ENCODE data around the gene BCL3. TPM values are rescaled to one million over a fixed set of nuclear protein-coding genes. Genes with fewer than 3 reads are reported as not detected.

The BCL3 gene
- total RNA-seq, 4 donors from 2014 or later, result 13.2 to 37.7 (median 16.4) TPM

DNA sequence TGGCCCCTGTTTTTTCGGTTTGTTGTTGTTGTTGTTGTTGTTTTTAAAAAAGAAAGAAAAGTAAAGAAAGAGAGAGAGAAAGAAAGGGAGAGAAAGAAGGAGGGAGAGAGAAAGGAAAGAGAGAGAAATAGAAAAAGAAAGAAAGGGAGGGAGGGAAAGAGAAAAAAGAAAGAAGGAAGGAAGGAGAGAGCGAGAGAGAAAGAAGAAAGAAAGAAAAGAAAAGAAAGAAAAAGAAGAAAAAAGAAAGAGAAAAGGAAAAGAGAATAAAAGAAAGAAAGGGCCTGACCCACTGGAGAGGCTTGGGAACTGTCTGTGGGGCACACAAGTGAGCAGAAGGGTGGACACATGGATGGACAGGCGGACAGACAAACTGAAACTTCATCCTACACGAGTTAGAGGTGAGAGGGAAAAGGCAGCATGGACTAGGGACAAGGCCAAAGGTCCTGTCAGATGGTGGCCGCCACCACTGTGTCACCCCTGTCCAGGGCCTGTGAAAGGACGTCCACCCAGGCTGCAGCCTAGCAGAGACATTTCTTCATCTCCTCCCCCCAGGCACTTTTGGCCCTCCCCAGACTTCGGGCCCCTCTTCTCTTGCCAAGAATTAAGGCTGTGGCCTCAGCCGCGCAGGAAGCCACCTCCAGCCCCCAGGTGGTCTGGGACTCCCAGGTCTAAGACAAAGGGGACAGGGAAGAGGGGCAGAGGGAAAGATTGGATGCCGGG, 51.3 kb downstream of the BCL3 start:
- TF ChIP-seq, protein P1, sequence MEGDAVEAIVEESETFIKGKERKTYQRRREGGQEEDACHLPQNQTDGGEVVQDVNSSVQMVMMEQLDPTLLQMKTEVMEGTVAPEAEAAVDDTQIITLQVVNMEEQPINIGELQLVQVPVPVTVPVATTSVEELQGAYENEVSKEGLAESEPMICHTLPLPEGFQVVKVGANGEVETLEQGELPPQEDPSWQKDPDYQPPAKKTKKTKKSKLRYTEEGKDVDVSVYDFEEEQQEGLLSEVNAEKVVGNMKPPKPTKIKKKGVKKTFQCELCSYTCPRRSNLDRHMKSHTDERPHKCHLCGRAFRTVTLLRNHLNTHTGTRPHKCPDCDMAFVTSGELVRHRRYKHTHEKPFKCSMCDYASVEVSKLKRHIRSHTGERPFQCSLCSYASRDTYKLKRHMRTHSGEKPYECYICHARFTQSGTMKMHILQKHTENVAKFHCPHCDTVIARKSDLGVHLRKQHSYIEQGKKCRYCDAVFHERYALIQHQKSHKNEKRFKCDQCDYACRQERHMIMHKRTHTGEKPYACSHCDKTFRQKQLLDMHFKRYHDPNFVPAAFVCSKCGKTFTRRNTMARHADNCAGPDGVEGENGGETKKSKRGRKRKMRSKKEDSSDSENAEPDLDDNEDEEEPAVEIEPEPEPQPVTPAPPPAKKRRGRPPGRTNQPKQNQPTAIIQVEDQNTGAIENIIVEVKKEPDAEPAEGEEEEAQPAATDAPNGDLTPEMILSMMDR (IDR thresholded peaks at IDR 0.05), result no peak
- no peak for TF ChIP-seq POLR2A (IDR thresholded peaks at IDR 0.05)
- 50 to 70% methylated on average over 3 to 6 of the region's 10 CpGs for WGBS, 2 donors (ENCODE audit: low coverage in 1 of 2)
- Histone ChIP-seq H3K27me3 (no peaks in the 10 kb centered on the region), H3K4me1 (peaks cover 0 to 12% (median 2%) of the 10 kb centered on the region in 3 donors), H3K9me3 (no peaks in the 10 kb centered on the region), H3K36me3 (no peaks in the 10 kb centered on the region), H3K27ac (no peak overlapping the region), H3K4me3 (no peak overlapping the region)
- ATAC-seq, result no peak

DNA sequence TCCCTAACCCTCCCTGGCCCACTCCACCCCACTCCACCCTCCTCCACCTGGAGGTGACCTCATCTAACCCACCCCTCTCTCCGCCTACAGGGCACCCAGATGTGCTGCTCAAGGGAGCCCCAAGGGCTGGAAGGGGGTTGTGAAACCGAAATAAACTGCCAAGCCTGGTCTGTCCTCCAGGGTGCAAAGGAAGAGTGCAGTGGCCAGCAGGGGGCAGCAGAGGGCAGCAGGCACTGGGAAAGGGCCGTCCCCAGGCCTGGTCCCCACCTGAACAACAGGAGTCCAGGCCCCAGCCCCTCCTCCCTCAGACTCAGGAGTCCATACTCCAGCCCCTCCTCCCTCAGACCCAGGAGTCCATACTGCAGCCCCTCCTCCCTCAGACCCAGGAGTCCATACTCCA, 52.0 kb downstream of the BCL3 start:
- TF ChIP-seq, protein P1 (IDR thresholded peaks at IDR 0.05), result peak in 3 of 4 experiments; percentile 94 to 97 (median 97)
- TF ChIP-seq POLR2AphosphoS5 (IDR thresholded peaks at IDR 0.05) (no peak), EP300 (IDR thresholded peaks at IDR 0.05) (no peak), POLR2A (IDR thresholded peaks at IDR 0.05) (no peak)
- peak; percentile 95 for ATAC-seq
- Histone ChIP-seq H3K4me3 (no peak overlapping the region), H3K9me3 (no peaks in the 10 kb centered on the region), H3K27me3 (no peaks in the 10 kb centered on the region), H3K4me1 (peaks cover 0 to 12% (median 2%) of the 10 kb centered on the region in 3 donors), H3K36me3 (no peaks in the 10 kb centered on the region), H3K27ac (no peak overlapping the region)
- WGBS, 2 donors (ENCODE audit: low coverage in 1 of 2), result 0% methylated on average over 1 of the region's 3 CpGs; no CpG with 5 or more reads in 1 of the 2 donors

DNA sequence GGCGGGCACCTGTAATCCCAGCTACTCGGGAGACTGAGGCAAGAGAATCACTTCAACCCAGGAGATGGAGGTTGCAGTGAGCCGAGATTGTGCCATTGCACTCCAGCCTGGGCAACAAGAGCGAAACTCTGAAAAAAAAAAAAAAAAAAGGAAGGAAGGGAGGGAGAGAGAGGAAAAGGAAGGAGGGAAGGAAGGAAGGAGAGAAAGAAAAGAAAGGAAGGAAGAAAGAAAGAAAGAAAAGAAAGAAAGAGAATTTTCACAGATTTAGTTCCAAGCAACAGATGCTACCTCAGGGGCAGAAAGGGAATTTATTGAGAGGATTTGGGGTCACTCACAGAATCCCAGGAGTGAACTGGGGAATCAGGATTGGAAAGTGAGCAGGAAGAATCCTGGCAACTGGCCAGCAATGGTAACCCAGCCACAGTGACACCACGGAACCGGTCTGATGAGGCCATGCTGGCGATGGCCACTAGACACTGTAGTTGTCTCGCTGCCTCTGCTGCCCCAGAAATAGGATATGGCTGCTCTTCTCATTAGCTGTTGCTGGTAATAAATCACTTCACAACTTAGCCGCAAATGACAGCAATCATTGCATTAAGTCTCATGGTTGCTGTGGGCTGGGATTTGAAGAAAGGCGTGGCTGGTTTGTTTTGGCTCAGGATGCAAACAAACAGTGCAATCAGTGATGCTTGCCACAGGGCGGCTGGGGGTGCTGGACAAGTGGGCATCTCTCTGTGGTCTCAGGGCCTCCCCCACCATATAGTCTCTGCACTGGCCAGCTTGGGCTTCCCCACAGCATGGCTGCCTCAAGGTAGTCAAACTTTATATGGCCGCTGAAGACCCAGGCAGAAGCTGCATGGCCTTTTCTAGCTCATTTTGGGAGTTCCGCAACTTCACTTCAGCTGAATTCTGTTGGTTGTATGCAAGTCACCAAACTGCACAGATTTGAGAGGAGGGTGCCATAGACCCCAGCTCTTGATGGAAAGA, 55.2 kb downstream of the BCL3 start:
- Histone ChIP-seq H3K27ac (no peak overlapping the region), H3K4me3 (no peak overlapping the region), H3K27me3 (no peaks in the 10 kb centered on the region), H3K4me1 (peaks cover 0 to 13% (median 7%) of the 10 kb centered on the region in 3 donors), H3K36me3 (no peaks in the 10 kb centered on the region), H3K9me3 (no peaks in the 10 kb centered on the region)
- no peak for TF ChIP-seq POLR2A (IDR thresholded peaks at IDR 0.05)
- WGBS, 2 donors (ENCODE audit: low coverage in 1 of 2), result 77 to 89% methylated on average over 3 to 7 of the region's 13 CpGs
- ATAC-seq, result no peak

DNA sequence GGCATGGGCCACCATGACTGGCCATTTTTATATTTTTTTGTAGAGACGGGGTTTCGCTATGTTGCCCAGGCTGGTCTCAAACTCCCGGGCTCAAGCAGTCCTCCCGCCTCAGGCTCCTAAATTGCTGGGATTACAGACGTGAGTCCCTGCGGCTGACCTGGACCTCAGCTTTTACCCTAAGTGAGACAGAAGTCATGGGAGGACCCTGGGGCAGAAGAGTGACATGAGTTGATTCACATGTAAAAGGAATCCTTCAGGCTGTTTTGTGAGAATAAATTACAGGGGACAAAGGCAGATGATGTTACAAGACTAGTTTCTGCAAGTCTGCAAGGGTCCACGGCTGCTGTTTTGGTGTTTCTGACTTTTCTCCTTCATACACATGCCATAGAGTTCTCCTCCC, 57.8 kb downstream of the BCL3 start:
- 78% methylated on average over 3 of the region's 7 CpGs; no CpG with 5 or more reads in 1 of the 2 donors for WGBS, 2 donors (ENCODE audit: low coverage in 1 of 2)
- ATAC-seq, result no peak

DNA sequence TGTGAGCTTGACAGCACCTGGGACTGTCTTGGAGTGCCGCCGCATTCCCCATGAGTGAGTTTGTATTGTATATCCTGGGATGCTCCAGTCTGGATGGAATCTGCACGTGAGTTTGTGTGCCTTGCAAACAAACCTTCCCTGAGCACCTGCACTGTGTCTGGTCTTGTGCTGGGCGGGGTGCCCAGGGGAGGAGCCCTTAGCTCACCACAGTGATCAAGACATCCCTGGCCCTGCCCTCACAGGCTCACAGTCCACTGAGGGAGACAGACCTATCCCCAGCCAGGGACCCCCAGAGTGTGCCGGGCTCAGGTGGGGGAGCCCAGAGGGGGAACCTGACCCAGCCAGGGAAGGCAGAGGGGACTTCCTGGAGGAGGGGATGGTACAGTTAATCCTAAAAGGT, 58.7 kb downstream of the BCL3 start:
- Histone ChIP-seq H3K4me3 (no peak overlapping the region), H3K9me3 (no peaks in the 10 kb centered on the region), H3K4me1 (peaks cover 0 to 41% (median 19%) of the 10 kb centered on the region in 3 donors), H3K27me3 (no peaks in the 10 kb centered on the region), H3K27ac (peak overlapping the region in 3 of 4 donors; percentile 70 to 78 (median 77)), H3K36me3 (peaks cover 0 to 4% of the 10 kb centered on the region in 2 donors)
- ATAC-seq, result no peak
- TF ChIP-seq, protein P1 (IDR thresholded peaks at IDR 0.05), result no peak
- TF ChIP-seq EP300 (IDR thresholded peaks at IDR 0.05) (no peak), POLR2A (IDR thresholded peaks at IDR 0.05) (no peak), POLR2AphosphoS5 (IDR thresholded peaks at IDR 0.05) (no peak)
- 33% methylated on average over 1 of the region's 5 CpGs; no CpG with 5 or more reads in 1 of the 2 donors for WGBS, 2 donors (ENCODE audit: low coverage in 1 of 2)

More for the DNA sequence above, 57.8 kb downstream of the BCL3 start:
- TF ChIP-seq POLR2AphosphoS5 (IDR thresholded peaks at IDR 0.05), result no peak
- no peak for TF ChIP-seq POLR2A (IDR thresholded peaks at IDR 0.05)
- TF ChIP-seq, protein P1 (IDR thresholded peaks at IDR 0.05), result no peak
- TF ChIP-seq EP300 (IDR thresholded peaks at IDR 0.05), result no peak
- Histone ChIP-seq H3K36me3 (no peaks in the 10 kb centered on the region), H3K4me1 (peaks cover 0 to 38% (median 19%) of the 10 kb centered on the region in 3 donors), H3K27me3 (no peaks in the 10 kb centered on the region), H3K4me3 (no peak overlapping the region), H3K27ac (no peak overlapping the region), H3K9me3 (no peaks in the 10 kb centered on the region)
